DMS114 treated with DMSO at 0.1 percent for 48 hours (cell line): Measurements from ENCODE around the gene ASB18.

Experiments
- DNase-seq: peaks from one replicate; lab custom pipeline; 2025; ENCODE audit not compliant: unreplicated experiment; lab: John Stamatoyannopoulos, UW

ASB18 gene

GRCh38 chr2:236244256-236244655, 19.9 kb downstream of the ASB18 start:
- DNase-seq: no peak

GRCh38 chr2:236242057-236242495, 22.1 kb downstream of the ASB18 start:
- no peak for DNase-seq

- no peak for DNase-seq
These were observed 22.8 kb downstream of the ASB18 start for GRCh38 chr2:236241181-236242056.

- DNase-seq: no peak
These were observed 23.8 kb downstream of the ASB18 start for GRCh38 chr2:236240228-236240990.

GRCh38 chr2:236239276-236240065, 24.7 kb downstream of the ASB18 start:
- DNase-seq: no peak

GRCh38 chr2:236238751-236239150, 25.5 kb downstream of the ASB18 start:
- DNase-seq: no peak

GRCh38 chr2:236237468-236238190, 26.6 kb downstream of the ASB18 start:
- no peak for DNase-seq

- no peak for DNase-seq
These were observed 27.4 kb downstream of the ASB18 start for GRCh38 chr2:236236559-236237452.

- DNase-seq: no peak
These were observed 35.0 kb downstream of the ASB18 start for GRCh38 chr2:236229186-236229585.

- DNase-seq: no peak
These were observed 40.5 kb downstream of the ASB18 start for GRCh38 chr2:236223675-236224074.

- DNase-seq: no peak
These were observed 42.4 kb downstream of the ASB18 start for GRCh38 chr2:236221798-236222197.

- no peak for DNase-seq
These were observed 44.8 kb downstream of the ASB18 start for GRCh38 chr2:236219411-236219810.

GRCh38 chr2:236217926-236218325, 46.3 kb downstream of the ASB18 start:
- no peak for DNase-seq

- no peak for DNase-seq
These were observed 47.5 kb downstream of the ASB18 start for GRCh38 chr2:236216711-236217110.

GRCh38 chr2:236215761-236216333, 48.4 kb downstream of the ASB18 start:
- DNase-seq: no peak

GRCh38 chr2:236215196-236215595, 49.0 kb downstream of the ASB18 start:
- DNase-seq: no peak

- DNase-seq: no peak
These were observed 49.7 kb downstream of the ASB18 start for GRCh38 chr2:236214376-236214995.

GRCh38 chr2:236211296-236211695, 52.9 kb downstream of the ASB18 start:
- no peak for DNase-seq

- DNase-seq: no peak
These were observed 53.7 kb downstream of the ASB18 start for GRCh38 chr2:236210536-236210935.
